HepG2 (cell line): Measurements from ENCODE around the gene AHCTF1. TPM values are rescaled to one million over a fixed set of nuclear protein-coding genes. Genes with fewer than 3 reads are reported as not detected.

Experiments
- ARID2 ChIP-seq: sonication (generic); formaldehyde crosslinking; IDR thresholded peaks from 2 replicates; pipeline ENCODE4 v1.8.1; 2022; ENCODE audit warnings: mild to moderate bottlenecking, missing genetic modification reagents, borderline replicate concordance
- BRCA1 ChIP-seq: sonication (generic); formaldehyde crosslinking; IDR thresholded peaks from 2 replicates; pipeline ENCODE4 v1.4.0; 2020; ENCODE audit warnings: missing genetic modification reagents
- CREM ChIP-seq, 2 experiments: sonication (generic) in 1 of 2; formaldehyde crosslinking in 1 of 2; IDR thresholded peaks; 2 replicates each; pipeline versions ENCODE4 v1.4.0 to v1.6.1; 2016 to 2020; ENCODE audit warnings: antibody characterized with exemption in 1 of 2, mild to moderate bottlenecking in 1 of 2, missing genetic modification reagents in 1 of 2
- DPF2 ChIP-seq: sonication (generic); formaldehyde crosslinking; IDR thresholded peaks from 2 replicates; pipeline ENCODE4 v1.4.0; 2020; ENCODE audit warnings: mild to moderate bottlenecking, low read depth, missing genetic modification reagents, borderline replicate concordance
- HDAC6 ChIP-seq: fragments of 200-600 bp; sonication (generic); IDR thresholded peaks from 2 replicates; pipeline ENCODE4 v1.7.0; 2017; ENCODE audit warnings: mild to moderate bottlenecking, antibody characterized with exemption, low read length, low read depth
- HMGA1 ChIP-seq: sonication (generic); formaldehyde crosslinking; conservative IDR thresholded peaks from 2 replicates; pipeline ENCODE4 v1.4.0; 2020; ENCODE audit warnings: missing genetic modification reagents
- LBX2 ChIP-seq: sonication (generic); formaldehyde crosslinking; IDR thresholded peaks from 2 replicates; pipeline ENCODE4 v1.5.0; 2020; ENCODE audit warnings: missing genetic modification reagents, mild to moderate bottlenecking, borderline replicate concordance
- MYC ChIP-seq: sonication (generic); formaldehyde crosslinking; IDR thresholded peaks from 2 replicates; pipeline ENCODE4 v1.9.0; 2021; ENCODE audit warnings: missing genetic modification reagents, borderline replicate concordance
- NAIF1 ChIP-seq: sonication (generic); formaldehyde crosslinking; IDR thresholded peaks from 2 replicates; pipeline ENCODE4 v1.5.0; 2020; ENCODE audit warnings: mild to moderate bottlenecking, missing genetic modification reagents, borderline replicate concordance
- NR1H2 ChIP-seq: sonication (generic); formaldehyde crosslinking; IDR thresholded peaks from 2 replicates; pipeline ENCODE4 v1.8.1; 2022; ENCODE audit warnings: low read depth, missing genetic modification reagents, borderline replicate concordance
- PTBP1 ChIP-seq: fragments of 200-400 bp; formaldehyde crosslinking; IDR thresholded peaks from 2 replicates; pipeline ENCODE4 v1.6.1; 2018; ENCODE audit warnings: low read length, low read depth; ENCODE audit not compliant: poor library complexity, severe bottlenecking
- RBM22 ChIP-seq: fragments of 200-400 bp; formaldehyde crosslinking; optimal IDR thresholded peaks from 2 replicates; pipeline ENCODE3; 2017; ENCODE audit warnings: mild to moderate bottlenecking, low read length, moderate library complexity
- SUZ12 ChIP-seq: fragments of 150-350 bp; IDR thresholded peaks from 2 replicates; pipeline ENCODE4 v1.6.1; 2014; ENCODE audit warnings: low read depth, low read length
- UBTF ChIP-seq: sonication (generic); formaldehyde crosslinking; IDR thresholded peaks from 2 replicates; pipeline ENCODE4 v1.4.0; 2020; ENCODE audit warnings: mild to moderate bottlenecking, missing genetic modification reagents
- ZKSCAN1 ChIP-seq: fragments of 150-350 bp; IDR thresholded peaks from 2 replicates; pipeline ENCODE4 v1.6.1; 2014; ENCODE audit warnings: low read length
- ZNF414 ChIP-seq: sonication (generic); formaldehyde crosslinking; IDR thresholded peaks from 2 replicates; pipeline ENCODE4 v1.5.0; 2020; ENCODE audit warnings: missing genetic modification reagents
- ZNF580 ChIP-seq: IDR thresholded peaks from 2 replicates; pipeline ENCODE4 v1.6.1; 2016; ENCODE audit warnings: low read depth, borderline replicate concordance
- ZNF687 ChIP-seq: sonication (generic); formaldehyde crosslinking; IDR thresholded peaks from 2 replicates; pipeline ENCODE4 v1.5.1; 2020; ENCODE audit warnings: mild to moderate bottlenecking, missing genetic modification reagents, moderate library complexity
- ZNF749 ChIP-seq: sonication (generic); formaldehyde crosslinking; IDR thresholded peaks from 2 replicates; pipeline ENCODE4 v1.8.0; 2022; ENCODE audit warnings: mild to moderate bottlenecking, missing genetic modification reagents, moderate library complexity, borderline replicate concordance
- ZSCAN12 ChIP-seq: sonication (generic); formaldehyde crosslinking; IDR thresholded peaks from 2 replicates; pipeline ENCODE4 v1.9.0; 2021; ENCODE audit warnings: mild to moderate bottlenecking, missing genetic modification reagents
- ZSCAN9 ChIP-seq: IDR thresholded peaks from 2 replicates; pipeline ENCODE4 v1.6.1; 2016; ENCODE audit warnings: borderline replicate concordance
- polyA plus RNA-seq, 8 experiments: library from polyadenylated mRNA; depleted of rRNA in 3 of 8; stranded (reverse) in 7 of 8; unstranded in 1 of 8; fragments of >200 nt; fragmentation: Illumina TruSeq in 4 of 8; extraction: Trizol in 4 of 8; gene quantifications; 2 replicates each; pipeline versions ENCODE4 v1.2.1 to v1.2.3, GENCODE V29; 2011 to 2016; ENCODE audit warnings: low read depth in 4 of 8, missing spikeins in 1 of 8, mixed read lengths in 1 of 8; ENCODE audit not compliant: insufficient read depth in 1 of 8
- total RNA-seq, 5 experiments: library from RNA; depleted of rRNA; stranded (reverse); fragments of >200 nt; fragmentation: Illumina TruSeq; extraction: Trizol; gene quantifications; 2 replicates each; pipeline ENCODE4 v1.2.3, GENCODE V29; 2016; ENCODE audit warnings: low read depth in 1 of 5

The AHCTF1 gene
- total and polyA plus RNA-seq, 2 of the 13 experiments (the other 11 are each of a cell fraction or from before 2014, with no cell fraction given): 16.6 to 45.9 TPM

GRCh38 chr1:246931549-246932365, at the start of gene AHCTF1 (continued):
- TF ChIP-seq UBTF: peak; percentile 90
- TF ChIP-seq MYC (CRISPR knock-in tag): peak; percentile 71
- TF ChIP-seq ZSCAN9 (CRISPR knock-in tag): no peak
- no peak for TF ChIP-seq HMGA1
- TF ChIP-seq RBM22: no peak
- TF ChIP-seq ZNF749 (CRISPR knock-in tag): no peak; the same call in 1 of the 2 replicates
- TF ChIP-seq ZNF414 (CRISPR knock-in tag): peak; percentile 64; the same call in 1 of the 2 replicates
- peak; percentile 74 for TF ChIP-seq ARID2
- no peak; the same call in 1 of the 2 replicates for TF ChIP-seq BRCA1 (CRISPR knock-in tag)
- TF ChIP-seq DPF2 (CRISPR knock-in tag): no peak
- peak; percentile 29; the same call in 1 of the 2 replicates for TF ChIP-seq ZNF580
- no peak; the same call in 1 of the 2 replicates for TF ChIP-seq CREM (IDR thresholded peaks at IDR 0.05)
- TF ChIP-seq CREM (CRISPR knock-in tag; IDR thresholded peaks at IDR 0.05): no peak
- TF ChIP-seq LBX2 (CRISPR knock-in tag): no peak
- TF ChIP-seq PTBP1: no peak
- no peak for TF ChIP-seq NR1H2
- TF ChIP-seq SUZ12: peak; percentile 96
- no peak; the same call in 1 of the 2 replicates for TF ChIP-seq NAIF1 (CRISPR knock-in tag)
- no peak for TF ChIP-seq ZSCAN12 (CRISPR knock-in tag)
- TF ChIP-seq ZKSCAN1: no peak
- TF ChIP-seq ZNF687 (CRISPR knock-in tag): peak; percentile 87
- no peak for TF ChIP-seq HDAC6
